K562 (cell line): ENCODE results near the gene VPS26A. TPM values are rescaled to one million over a fixed set of nuclear protein-coding genes. Genes with fewer than 3 reads are reported as not detected.

ENCODE experiments used
- ARID1B ChIP-seq: fragments of 450-650 bp; IDR thresholded peaks from 2 replicates; pipeline ENCODE4 v1.6.1; 2016; ENCODE audit warnings: antibody characterized with exemption, mild to moderate bottlenecking, inconsistent platforms
- BCOR ChIP-seq: fragments of 450-650 bp; IDR thresholded peaks from 2 replicates; pipeline ENCODE4 v1.6.1; 2016
- BMI1 ChIP-seq: fragments of 150-350 bp; IDR thresholded peaks from 2 replicates; pipeline ENCODE4 v1.6.1; 2014; ENCODE audit warnings: low read length
- CC2D1A ChIP-seq: fragments of 450-650 bp; IDR thresholded peaks from 2 replicates; pipeline ENCODE4 v1.6.1; 2017; ENCODE audit warnings: mild to moderate bottlenecking
- COPS2 ChIP-seq: fragments of 450-650 bp; conservative IDR thresholded peaks from 2 replicates; pipeline ENCODE4 v1.6.1; 2016; ENCODE audit warnings: mild to moderate bottlenecking, moderate library complexity
- GABPA ChIP-seq: fragments of 200-800 bp; sonication (Bioruptor generic); conservative IDR thresholded peaks from 2 replicates; pipeline ENCODE4 v1.6.1; 2016; ENCODE audit warnings: low read depth, missing genetic modification characterization, missing compliant biosample characterization
- GABPB2 ChIP-seq: fragments of 250-450 bp; sonication (Bioruptor Pico); conservative IDR thresholded peaks from 2 replicates; pipeline ENCODE4 v1.5.1; 2021; ENCODE audit warnings: mild to moderate bottlenecking
- GTF3C2 ChIP-seq: IDR thresholded peaks from 3 replicates; pipeline ENCODE4 v1.6.1; 2011; ENCODE audit warnings: borderline replicate concordance, mild to moderate bottlenecking, moderate library complexity; ENCODE audit not compliant: insufficient read length; ENCODE audit errors: extremely low read depth
- PHF21A ChIP-seq: fragments of 450-650 bp; IDR thresholded peaks from 2 replicates; pipeline ENCODE4 v1.6.1; 2017; ENCODE audit warnings: low read depth, borderline replicate concordance
- PTTG1 ChIP-seq: fragments of 450-650 bp; IDR thresholded peaks from 2 replicates; pipeline ENCODE4 v1.6.1; 2016; ENCODE audit warnings: low read depth, mild to moderate bottlenecking, missing genetic modification characterization, missing compliant biosample characterization
- SIN3B ChIP-seq: fragments of 450-650 bp; IDR thresholded peaks from 2 replicates; pipeline ENCODE4 v1.6.1; 2017; ENCODE audit warnings: low read depth, mild to moderate bottlenecking, moderate library complexity
- SIX5 ChIP-seq, 2 experiments: IDR thresholded peaks; 2 replicates each; pipeline ENCODE4 v1.6.1; 2011; ENCODE audit warnings: low read length in 2 of 2, borderline replicate concordance in 1 of 2, low read depth in 1 of 2, mild to moderate bottlenecking in 1 of 2, moderate library complexity in 1 of 2; ENCODE audit not compliant: insufficient read depth in 1 of 2
- SMAD2 ChIP-seq: fragments of 150-350 bp; IDR thresholded peaks from 2 replicates; pipeline ENCODE4 v1.6.1; 2014; ENCODE audit warnings: low read depth, mild to moderate bottlenecking, low read length
- SMAD4 ChIP-seq: fragments of 250-450 bp; sonication (Bioruptor Pico); conservative IDR thresholded peaks from 2 replicates; pipeline ENCODE4 v1.8.0; 2021; ENCODE audit warnings: inconsistent platforms, mild to moderate bottlenecking, moderate library complexity
- ZNF134 ChIP-seq: fragments of 250-450 bp; sonication (Bioruptor Pico); conservative IDR thresholded peaks from 2 replicates; pipeline ENCODE4 v1.4.0; 2020
- ZNF3 ChIP-seq: fragments of 250-450 bp; sonication (Bioruptor Pico); IDR thresholded peaks from 2 replicates; pipeline ENCODE4 v1.5.0; 2021; ENCODE audit warnings: mild to moderate bottlenecking, moderate library complexity
- ZNF354B ChIP-seq: fragments of 250-450 bp; sonication (Bioruptor Pico); IDR thresholded peaks from 2 replicates; pipeline ENCODE4 v1.4.0; 2020
- ZNF76 ChIP-seq: fragments of 250-450 bp; sonication (Bioruptor Pico); IDR thresholded peaks from 2 replicates; pipeline ENCODE4 v1.4.0; 2020; ENCODE audit warnings: mild to moderate bottlenecking, moderate library complexity, borderline replicate concordance
- polyA plus RNA-seq, 8 experiments: library from polyadenylated mRNA; depleted of rRNA in 4 of 8; stranded (reverse) in 5 of 8; unstranded in 3 of 8; fragments of >200 nt; fragmentation: Nextera tagmentation in 2 of 8; fragmentation: Illumina TruSeq in 1 of 8; extraction: Ambion mirVana in 2 of 8; extraction: Trizol in 1 of 8; gene quantifications; 2 replicates each; pipeline versions ENCODE4 v1.2.1 to v1.2.3, GENCODE V29; 2011 to 2014; ENCODE audit warnings: inconsistent platforms in 1 of 8, missing spikeins in 1 of 8
- total RNA-seq, 7 experiments: library from RNA; depleted of rRNA in 6 of 7; stranded (reverse); fragments of >200 nt in 6 of 7; fragmentation: Illumina TruSeq in 2 of 7; extraction: Trizol in 2 of 7; gene quantifications; 2 replicates each; pipeline versions ENCODE4 v1.2.1 to v1.2.3, GENCODE V29; 2011 to 2021; ENCODE audit warnings: low replicate concordance in 1 of 7
- TF ChIP-seq, protein P1 (sequence below): sonication (generic); formaldehyde crosslinking; IDR thresholded peaks from 2 replicates; pipeline ENCODE4 v1.9.0; 2022; ENCODE audit warnings: mild to moderate bottlenecking, missing genetic modification reagents
- TF ChIP-seq, protein P2 (sequence below): sonication (generic); formaldehyde crosslinking; IDR thresholded peaks from 2 replicates; pipeline ENCODE4 v1.8.1; 2022; ENCODE audit warnings: missing genetic modification reagents
- TF ChIP-seq, protein P3 (sequence below): sonication (generic); formaldehyde crosslinking; IDR thresholded peaks from 2 replicates; pipeline ENCODE4 v1.8.0; 2022; ENCODE audit warnings: mild to moderate bottlenecking, missing genetic modification reagents

VPS26A gene
- total and polyA plus RNA-seq, 9 of the 15 experiments (the other 6 are each of a cell fraction or from before 2014, with no cell fraction given) = 47.1 to 137 (median 69.3) TPM

GRCh38 chr10:69088801-69089501, 35.0 kb upstream of the VPS26A start (continued):
- TF ChIP-seq GTF3C2 (no peak), COPS2 (no peak), ZNF134 (0 out of 2 replicates have a peak, but pooled peaks have one; percentile 18), ZNF354B (CRISPR knock-in tag) (no peak), SIX5 (IDR thresholded peaks at IDR 0.05; ENCODE audit: borderline replicate concordance in 1 of 2, insufficient read depth in 1 of 2, low read depth in 1 of 2, low read length in 2 of 2) (no peak), SIN3B (0 out of 2 replicates have a peak, but pooled peaks have one; percentile 19), PHF21A (no peak), BMI1 (no peak), GABPA (tag) (peak; percentile 93), ZNF76 (no peak), GABPB2 (CRISPR knock-in tag) (no peak), SMAD4 (CRISPR knock-in tag) (no peak), CC2D1A (no peak), BCOR (no peak), PTTG1 (no peak), ARID1B (peak; percentile 62), ZNF3 (no peak), SMAD2 (no peak)
- TF ChIP-seq, protein P1, sequence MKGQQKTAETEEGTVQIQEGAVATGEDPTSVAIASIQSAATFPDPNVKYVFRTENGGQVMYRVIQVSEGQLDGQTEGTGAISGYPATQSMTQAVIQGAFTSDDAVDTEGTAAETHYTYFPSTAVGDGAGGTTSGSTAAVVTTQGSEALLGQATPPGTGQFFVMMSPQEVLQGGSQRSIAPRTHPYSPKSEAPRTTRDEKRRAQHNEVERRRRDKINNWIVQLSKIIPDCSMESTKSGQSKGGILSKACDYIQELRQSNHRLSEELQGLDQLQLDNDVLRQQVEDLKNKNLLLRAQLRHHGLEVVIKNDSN (CRISPR knock-in tag) = no peak
- TF ChIP-seq, protein P2, sequence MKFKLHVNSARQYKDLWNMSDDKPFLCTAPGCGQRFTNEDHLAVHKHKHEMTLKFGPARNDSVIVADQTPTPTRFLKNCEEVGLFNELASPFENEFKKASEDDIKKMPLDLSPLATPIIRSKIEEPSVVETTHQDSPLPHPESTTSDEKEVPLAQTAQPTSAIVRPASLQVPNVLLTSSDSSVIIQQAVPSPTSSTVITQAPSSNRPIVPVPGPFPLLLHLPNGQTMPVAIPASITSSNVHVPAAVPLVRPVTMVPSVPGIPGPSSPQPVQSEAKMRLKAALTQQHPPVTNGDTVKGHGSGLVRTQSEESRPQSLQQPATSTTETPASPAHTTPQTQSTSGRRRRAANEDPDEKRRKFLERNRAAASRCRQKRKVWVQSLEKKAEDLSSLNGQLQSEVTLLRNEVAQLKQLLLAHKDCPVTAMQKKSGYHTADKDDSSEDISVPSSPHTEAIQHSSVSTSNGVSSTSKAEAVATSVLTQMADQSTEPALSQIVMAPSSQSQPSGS (CRISPR knock-in tag) = no peak
- TF ChIP-seq, protein P3, sequence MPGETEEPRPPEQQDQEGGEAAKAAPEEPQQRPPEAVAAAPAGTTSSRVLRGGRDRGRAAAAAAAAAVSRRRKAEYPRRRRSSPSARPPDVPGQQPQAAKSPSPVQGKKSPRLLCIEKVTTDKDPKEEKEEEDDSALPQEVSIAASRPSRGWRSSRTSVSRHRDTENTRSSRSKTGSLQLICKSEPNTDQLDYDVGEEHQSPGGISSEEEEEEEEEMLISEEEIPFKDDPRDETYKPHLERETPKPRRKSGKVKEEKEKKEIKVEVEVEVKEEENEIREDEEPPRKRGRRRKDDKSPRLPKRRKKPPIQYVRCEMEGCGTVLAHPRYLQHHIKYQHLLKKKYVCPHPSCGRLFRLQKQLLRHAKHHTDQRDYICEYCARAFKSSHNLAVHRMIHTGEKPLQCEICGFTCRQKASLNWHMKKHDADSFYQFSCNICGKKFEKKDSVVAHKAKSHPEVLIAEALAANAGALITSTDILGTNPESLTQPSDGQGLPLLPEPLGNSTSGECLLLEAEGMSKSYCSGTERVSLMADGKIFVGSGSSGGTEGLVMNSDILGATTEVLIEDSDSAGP (CRISPR knock-in tag) = no peak
